ENCODE data around the gene JOSD1. TPM values are rescaled to one million over a fixed set of nuclear protein-coding genes. Genes with fewer than 3 reads are reported as not detected.

JOSD1 gene
- total and polyA plus RNA-seq, 10 of the 15 experiments (the other 5 are each of a cell fraction or from before 2014, with no cell fraction given), result 6.2 to 54.6 (median 40.5) TPM

GRCh38 chr22:38705235-38706100, 4.7 kb upstream of the JOSD1 start, which contains the start of gene GTPBP1 (continued):
- TF ChIP-seq ZBTB4 (CRISPR knock-in tag; IDR thresholded peaks at IDR 0.05) (no peak), NKRF (conservative IDR thresholded peaks at IDR 0.05) (peak; percentile 74; the same call in 1 of the 2 replicates), ZNF24 (IDR thresholded peaks at IDR 0.05) (no peak), PKNOX1 (IDR thresholded peaks at IDR 0.05) (peak; percentile 100), TCF7 (IDR thresholded peaks at IDR 0.05; ENCODE audit: borderline replicate concordance) (no peak), SMAD1 (IDR thresholded peaks at IDR 0.05; ENCODE audit: low read depth, partially characterized antibody) (peak; percentile 83), NFXL1 (IDR thresholded peaks at IDR 0.05; ENCODE audit: borderline replicate concordance) (no peak), NFYB (IDR thresholded peaks at IDR 0.05; ENCODE audit: insufficient read depth, low read depth, low read length) (peak; percentile 78; the same call in 1 of the 2 replicates), CEBPZ (IDR thresholded peaks at IDR 0.05; ENCODE audit: low read depth, low read length) (peak; percentile 73), WRNIP1 (IDR thresholded peaks at IDR 0.05; ENCODE audit: borderline replicate concordance, low read depth, low read length) (no peak), EGR1 (IDR thresholded peaks at IDR 0.05; ENCODE audit: borderline replicate concordance in 1 of 2, low read depth in 2 of 2, low read length in 2 of 2) (peak in 1 of 2 experiments; percentile 11; a peak in 1 of 3 replicates), BCLAF1 (IDR thresholded peaks at IDR 0.05) (no peak), IKZF2 (IDR thresholded peaks at IDR 0.05) (peak; percentile 62 to 67; a peak in 3 of 4 replicates), PAX8 (IDR thresholded peaks at IDR 0.05) (no peak; the same call in 1 of the 2 replicates)
